ENCODE measurements around the gene PPP2R2B. TPM values are rescaled to one million over a fixed set of nuclear protein-coding genes. Genes with fewer than 3 reads are reported as not detected.

PPP2R2B gene
- total RNA-seq, 1 donor from 2014 or later: 0.35 TPM

DNA sequence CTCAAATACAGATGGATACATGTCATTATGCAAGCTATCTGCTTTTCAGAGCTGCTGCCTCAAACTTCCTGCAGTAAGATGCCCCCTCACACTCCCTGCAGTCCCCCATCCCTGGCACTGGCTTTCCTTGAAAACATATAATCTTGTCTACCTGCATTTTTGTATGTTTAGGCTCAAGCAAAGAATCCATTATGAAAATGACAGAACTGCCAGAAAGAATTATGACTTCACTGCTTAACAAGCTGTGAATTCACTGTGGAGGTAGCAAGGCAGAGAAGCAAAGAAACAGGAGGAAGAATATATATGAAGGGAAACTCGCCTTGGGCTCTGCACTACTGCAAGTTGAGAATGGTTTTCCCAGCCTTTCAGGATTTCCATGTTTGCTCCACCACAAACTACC lies 39.4 kb upstream of the PPP2R2B start:
- no peak overlapping the region for H3K4me3 Mint-ChIP-seq (ENCODE audit: unreplicated experiment)
- H3K27me3 Mint-ChIP-seq (ENCODE audit: low read depth): peaks cover 29% of the 10 kb centered on the region
- no peaks in the 10 kb centered on the region for H3K9me3 Mint-ChIP-seq (ENCODE audit: low read depth)
- TF ChIP-seq, protein P1, sequence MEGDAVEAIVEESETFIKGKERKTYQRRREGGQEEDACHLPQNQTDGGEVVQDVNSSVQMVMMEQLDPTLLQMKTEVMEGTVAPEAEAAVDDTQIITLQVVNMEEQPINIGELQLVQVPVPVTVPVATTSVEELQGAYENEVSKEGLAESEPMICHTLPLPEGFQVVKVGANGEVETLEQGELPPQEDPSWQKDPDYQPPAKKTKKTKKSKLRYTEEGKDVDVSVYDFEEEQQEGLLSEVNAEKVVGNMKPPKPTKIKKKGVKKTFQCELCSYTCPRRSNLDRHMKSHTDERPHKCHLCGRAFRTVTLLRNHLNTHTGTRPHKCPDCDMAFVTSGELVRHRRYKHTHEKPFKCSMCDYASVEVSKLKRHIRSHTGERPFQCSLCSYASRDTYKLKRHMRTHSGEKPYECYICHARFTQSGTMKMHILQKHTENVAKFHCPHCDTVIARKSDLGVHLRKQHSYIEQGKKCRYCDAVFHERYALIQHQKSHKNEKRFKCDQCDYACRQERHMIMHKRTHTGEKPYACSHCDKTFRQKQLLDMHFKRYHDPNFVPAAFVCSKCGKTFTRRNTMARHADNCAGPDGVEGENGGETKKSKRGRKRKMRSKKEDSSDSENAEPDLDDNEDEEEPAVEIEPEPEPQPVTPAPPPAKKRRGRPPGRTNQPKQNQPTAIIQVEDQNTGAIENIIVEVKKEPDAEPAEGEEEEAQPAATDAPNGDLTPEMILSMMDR (IDR thresholded peaks at IDR 0.05): no peak
- H3K36me3 Mint-ChIP-seq (ENCODE audit: low read depth): no peaks in the 10 kb centered on the region
- DNase-seq (ENCODE audit: low spot score): no peak
- H3K27ac Mint-ChIP-seq (ENCODE audit: unreplicated experiment): no peak overlapping the region
- no peaks in the 10 kb centered on the region for H3K4me1 Mint-ChIP-seq (ENCODE audit: low read depth)

DNA sequence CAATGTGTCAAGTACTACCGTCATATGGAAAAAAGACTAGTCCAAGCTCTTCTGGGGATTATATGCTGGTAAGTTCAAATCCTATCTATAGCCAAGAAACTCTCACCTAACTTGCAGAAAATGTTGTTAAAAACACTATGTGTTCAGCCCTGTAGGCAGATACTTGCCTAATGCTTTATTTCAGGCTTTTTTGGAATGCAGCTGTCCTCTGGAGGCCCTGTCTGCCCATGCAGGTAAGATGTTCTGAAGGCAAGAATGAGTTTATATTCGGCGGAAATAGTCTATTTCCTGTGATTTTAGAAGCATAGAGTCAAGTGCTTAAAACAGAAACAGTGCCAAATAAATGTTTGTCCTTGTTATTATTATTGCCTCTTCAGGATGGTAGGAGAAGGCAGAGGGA lies 34.3 kb upstream of the PPP2R2B start:
- TF ChIP-seq, protein P1 (IDR thresholded peaks at IDR 0.05): no peak
- Mint-ChIP-seq H3K27me3 (ENCODE audit: low read depth) (peaks cover 15% of the 10 kb centered on the region), H3K9me3 (ENCODE audit: low read depth) (no peaks in the 10 kb centered on the region), H3K36me3 (ENCODE audit: low read depth) (no peaks in the 10 kb centered on the region), H3K4me3 (ENCODE audit: unreplicated experiment) (no peak overlapping the region), H3K4me1 (ENCODE audit: low read depth) (no peaks in the 10 kb centered on the region), H3K27ac (ENCODE audit: unreplicated experiment) (no peak overlapping the region)
- DNase-seq (ENCODE audit: low spot score): no peak

DNA sequence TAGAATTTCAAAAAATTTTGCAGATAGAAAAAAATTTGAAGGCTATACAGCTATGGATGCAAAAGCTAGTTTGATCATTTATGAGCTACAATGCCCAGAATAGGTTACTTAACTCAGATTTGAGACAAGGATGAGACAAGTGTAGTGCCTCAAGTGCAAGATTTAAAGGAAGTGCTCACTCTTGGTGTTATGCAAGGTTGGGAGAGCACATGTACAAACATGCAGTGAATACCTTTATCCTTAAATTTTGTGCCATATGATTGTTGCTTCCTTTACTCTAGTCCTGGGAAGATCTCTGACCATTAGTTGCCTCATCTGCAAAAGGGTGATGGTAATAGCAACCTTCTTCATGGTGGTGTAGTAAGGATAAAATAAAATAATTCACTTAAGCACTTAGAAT lies 31.7 kb upstream of the PPP2R2B start:
- TF ChIP-seq, protein P1 (IDR thresholded peaks at IDR 0.05): no peak
- Mint-ChIP-seq H3K36me3 (ENCODE audit: low read depth) (no peaks in the 10 kb centered on the region), H3K27ac (ENCODE audit: unreplicated experiment) (no peak overlapping the region), H3K4me3 (ENCODE audit: unreplicated experiment) (no peak overlapping the region), H3K9me3 (ENCODE audit: low read depth) (no peaks in the 10 kb centered on the region), H3K27me3 (ENCODE audit: low read depth) (peaks cover 6% of the 10 kb centered on the region), H3K4me1 (ENCODE audit: low read depth) (no peaks in the 10 kb centered on the region)
- DNase-seq (ENCODE audit: low spot score): no peak

DNA sequence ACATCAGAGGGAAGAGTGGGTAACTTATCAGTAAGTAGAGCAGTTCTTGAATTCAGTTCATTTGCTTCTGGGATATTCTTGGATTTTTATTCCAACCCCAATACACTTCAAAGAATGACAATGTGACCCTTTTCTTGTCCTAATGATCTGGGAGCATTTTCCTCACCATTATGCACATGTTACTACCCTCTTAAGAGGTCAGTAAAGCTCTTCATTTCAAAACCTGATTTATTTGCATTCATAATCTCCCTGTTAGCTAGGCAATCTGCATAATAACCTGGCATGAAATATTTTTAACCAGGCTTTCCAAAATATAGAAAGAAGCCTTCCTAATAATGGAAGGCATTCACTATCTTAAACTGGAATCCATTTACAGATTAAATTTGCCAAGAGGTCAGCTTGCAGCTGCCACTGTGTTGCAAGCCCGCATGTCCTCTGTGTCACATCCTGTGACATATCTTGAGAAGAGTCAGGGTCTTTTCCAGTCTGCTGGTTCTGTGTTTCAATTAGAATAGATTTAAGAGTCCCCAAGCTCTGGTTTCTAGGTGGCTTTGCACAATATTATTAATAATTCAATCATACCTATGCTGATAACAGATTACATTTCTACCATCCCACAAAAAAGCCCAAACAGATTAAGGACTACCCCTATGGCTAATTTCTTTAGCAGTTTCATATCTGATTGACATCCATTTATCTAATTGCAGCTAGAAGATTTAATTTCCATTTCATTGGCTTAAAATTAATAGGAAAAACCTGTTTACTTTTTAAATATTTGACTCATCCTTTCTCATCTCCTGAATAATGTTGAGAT lies 30.9 kb upstream of the PPP2R2B start:
- TF ChIP-seq, protein P1 (IDR thresholded peaks at IDR 0.05): no peak
- Mint-ChIP-seq H3K27me3 (ENCODE audit: low read depth) (peaks cover 5% of the 10 kb centered on the region), H3K4me3 (ENCODE audit: unreplicated experiment) (no peak overlapping the region), H3K36me3 (ENCODE audit: low read depth) (no peaks in the 10 kb centered on the region), H3K4me1 (ENCODE audit: low read depth) (no peaks in the 10 kb centered on the region), H3K27ac (ENCODE audit: unreplicated experiment) (no peak overlapping the region), H3K9me3 (ENCODE audit: low read depth) (no peaks in the 10 kb centered on the region)
- no peak for DNase-seq (ENCODE audit: low spot score)

GRCh38 chr5:146906803-146907202 lies 28.2 kb upstream of the PPP2R2B start:
- Mint-ChIP-seq H3K27ac (ENCODE audit: unreplicated experiment) (no peak overlapping the region), H3K9me3 (ENCODE audit: low read depth) (no peaks in the 10 kb centered on the region), H3K4me1 (ENCODE audit: low read depth) (no peaks in the 10 kb centered on the region), H3K27me3 (ENCODE audit: low read depth) (no peaks in the 10 kb centered on the region), H3K36me3 (ENCODE audit: low read depth) (no peaks in the 10 kb centered on the region), H3K4me3 (ENCODE audit: unreplicated experiment) (no peak overlapping the region)
- TF ChIP-seq, protein P1 (IDR thresholded peaks at IDR 0.05): peak; percentile 29
- no peak for DNase-seq (ENCODE audit: low spot score)
